NB4 (cell line): ENCODE results near the gene TBCA.

Source experiments
- POLR2A ChIP-seq: IDR thresholded peaks from 2 replicates; pipeline ENCODE4 v1.6.1; 2011; ENCODE audit warnings: mild to moderate bottlenecking; ENCODE audit not compliant: insufficient read length; ENCODE audit errors: extremely low read depth
- TF ChIP-seq, protein P1 (sequence below): IDR thresholded peaks from one replicate; pipeline ENCODE4 v1.5.1; 2012; ENCODE audit warnings: low read depth, low read length
- TF ChIP-seq, protein P2 (sequence below): IDR thresholded peaks from 2 replicates; pipeline ENCODE4 v1.6.1; 2011; ENCODE audit warnings: low read depth, low read length

DNA sequence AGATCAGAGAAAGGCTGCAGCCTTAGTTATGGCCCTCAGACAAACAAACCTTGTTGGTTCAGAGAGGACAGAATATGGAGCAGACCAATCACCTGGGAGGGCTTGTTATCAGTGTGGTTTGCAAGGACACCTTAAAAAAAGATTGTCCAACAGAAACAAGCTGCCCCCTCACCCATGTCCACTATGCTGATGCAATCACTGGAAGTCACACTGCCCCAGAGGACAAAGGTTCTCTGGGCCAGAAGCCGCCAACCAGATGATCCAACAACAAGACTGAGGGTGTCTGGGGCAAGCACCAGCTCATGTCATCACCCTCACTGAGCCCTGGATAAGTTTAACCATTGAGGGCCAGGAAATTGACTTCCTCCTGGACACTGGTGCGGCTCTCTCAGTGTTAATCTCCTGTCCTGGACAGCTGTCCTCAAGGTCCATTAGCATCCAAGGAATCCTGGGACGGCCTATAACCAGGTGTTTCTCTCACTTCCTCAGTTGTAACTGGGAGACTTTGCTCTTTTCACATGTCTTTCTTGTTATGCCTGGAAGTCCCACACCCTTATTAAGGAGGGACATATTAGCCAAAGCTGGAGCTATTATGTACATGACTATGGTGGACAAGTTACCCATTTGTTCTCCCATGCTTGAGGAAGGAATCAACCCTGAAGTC lies 36.9 kb upstream of the TBCA start:
- TF ChIP-seq, protein P1, sequence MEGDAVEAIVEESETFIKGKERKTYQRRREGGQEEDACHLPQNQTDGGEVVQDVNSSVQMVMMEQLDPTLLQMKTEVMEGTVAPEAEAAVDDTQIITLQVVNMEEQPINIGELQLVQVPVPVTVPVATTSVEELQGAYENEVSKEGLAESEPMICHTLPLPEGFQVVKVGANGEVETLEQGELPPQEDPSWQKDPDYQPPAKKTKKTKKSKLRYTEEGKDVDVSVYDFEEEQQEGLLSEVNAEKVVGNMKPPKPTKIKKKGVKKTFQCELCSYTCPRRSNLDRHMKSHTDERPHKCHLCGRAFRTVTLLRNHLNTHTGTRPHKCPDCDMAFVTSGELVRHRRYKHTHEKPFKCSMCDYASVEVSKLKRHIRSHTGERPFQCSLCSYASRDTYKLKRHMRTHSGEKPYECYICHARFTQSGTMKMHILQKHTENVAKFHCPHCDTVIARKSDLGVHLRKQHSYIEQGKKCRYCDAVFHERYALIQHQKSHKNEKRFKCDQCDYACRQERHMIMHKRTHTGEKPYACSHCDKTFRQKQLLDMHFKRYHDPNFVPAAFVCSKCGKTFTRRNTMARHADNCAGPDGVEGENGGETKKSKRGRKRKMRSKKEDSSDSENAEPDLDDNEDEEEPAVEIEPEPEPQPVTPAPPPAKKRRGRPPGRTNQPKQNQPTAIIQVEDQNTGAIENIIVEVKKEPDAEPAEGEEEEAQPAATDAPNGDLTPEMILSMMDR: no peak
- no peak for TF ChIP-seq POLR2A
- TF ChIP-seq, protein P2, sequence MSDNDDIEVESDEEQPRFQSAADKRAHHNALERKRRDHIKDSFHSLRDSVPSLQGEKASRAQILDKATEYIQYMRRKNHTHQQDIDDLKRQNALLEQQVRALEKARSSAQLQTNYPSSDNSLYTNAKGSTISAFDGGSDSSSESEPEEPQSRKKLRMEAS: no peak
